ENCODE results near the gene RBM17.

Gene RBM17

DNA sequence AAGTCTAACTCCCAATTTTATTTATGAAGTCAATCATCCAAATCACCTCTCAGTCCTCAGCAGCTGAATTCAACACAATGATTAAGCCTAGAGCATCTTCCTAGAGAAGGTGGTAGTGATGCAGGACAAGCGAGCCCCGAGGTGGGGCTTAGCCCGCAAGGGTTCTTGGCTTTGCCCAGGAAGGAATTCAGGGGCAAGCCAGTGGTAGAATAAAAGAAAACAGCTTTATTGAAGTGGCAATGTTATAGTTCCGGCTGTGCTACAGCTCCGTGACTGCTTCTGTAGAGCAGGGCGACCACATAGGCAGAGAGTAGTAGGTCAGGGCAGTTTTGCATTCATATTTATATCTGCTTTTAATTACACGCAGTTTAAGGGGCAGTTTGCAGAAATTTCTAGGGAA lies 44.8 kb upstream of the RBM17 start:
- Histone ChIP-seq H3K79me1 (ENCODE audit: low read depth, low read length) (no peaks in the 10 kb centered on the region), H3K4me2 (ENCODE audit: insufficient read depth, low read length, poor library complexity, severe bottlenecking) (no peak overlapping the region), H4K91ac (ENCODE audit: low read depth, low read length, poor library complexity) (no peak overlapping the region), H3K36me3 (replicated peaks in 1 of 2; ENCODE audit: control insufficient read depth in 2 of 2, insufficient read depth in 2 of 2, low read length in 2 of 2) (no peaks in the 10 kb centered on the region), H3K27me3 (ENCODE audit: control insufficient read depth in 3 of 3, insufficient read depth in 3 of 3, low read depth in 1 of 3, low read length in 3 of 3) (peaks cover 0 to 18% (median 0%) of the 10 kb centered on the region in 3 experiments), H3K14ac (ENCODE audit: low read length) (no peak overlapping the region), H2BK120ac (ENCODE audit: low read depth, low read length) (no peak overlapping the region), H3K9ac (ENCODE audit: low read depth, low read length, poor library complexity) (no peak overlapping the region), H3K4ac (ENCODE audit: low read length) (no peak overlapping the region), H3K27ac (replicated peaks; ENCODE audit: low read length) (no peak overlapping the region), H3K4me3 (ENCODE audit: low read length in 2 of 2) (no peak overlapping the region), H2BK5ac (ENCODE audit: low read length) (no peak overlapping the region), H3K9me3 (replicated peaks in 1 of 2; ENCODE audit: control insufficient read depth in 2 of 2, insufficient read depth in 1 of 2, low read depth in 1 of 2, low read length in 2 of 2) (peaks cover 0 to 3% of the 10 kb centered on the region in 2 donors), H3K4me1 (ENCODE audit: control insufficient read depth in 2 of 2, insufficient read depth in 1 of 2, low read depth in 1 of 2, low read length in 2 of 2) (peaks cover 0 to 4% of the 10 kb centered on the region in 2 donors), H3K18ac (ENCODE audit: low read length) (no peak overlapping the region), H2BK12ac (ENCODE audit: low read length) (no peak overlapping the region), H2AFZ (ENCODE audit: low read length) (no peak overlapping the region), H4K8ac (ENCODE audit: low read depth, low read length) (no peak overlapping the region), H2BK15ac (ENCODE audit: low read length) (no peak overlapping the region), H2AK5ac (ENCODE audit: low read depth, low read length) (no peak overlapping the region), H3K23ac (ENCODE audit: low read depth, low read length, poor library complexity) (no peak overlapping the region)
- DNase-seq (ENCODE audit: low spot score), result no peak
- WGBS, 2 donors (ENCODE audit: extremely low coverage in 2 of 2, insufficient read length in 2 of 2, insufficient replicate concordance in 1 of 2), result no CpG with 5 or more reads among the region's 7 CpGs

DNA sequence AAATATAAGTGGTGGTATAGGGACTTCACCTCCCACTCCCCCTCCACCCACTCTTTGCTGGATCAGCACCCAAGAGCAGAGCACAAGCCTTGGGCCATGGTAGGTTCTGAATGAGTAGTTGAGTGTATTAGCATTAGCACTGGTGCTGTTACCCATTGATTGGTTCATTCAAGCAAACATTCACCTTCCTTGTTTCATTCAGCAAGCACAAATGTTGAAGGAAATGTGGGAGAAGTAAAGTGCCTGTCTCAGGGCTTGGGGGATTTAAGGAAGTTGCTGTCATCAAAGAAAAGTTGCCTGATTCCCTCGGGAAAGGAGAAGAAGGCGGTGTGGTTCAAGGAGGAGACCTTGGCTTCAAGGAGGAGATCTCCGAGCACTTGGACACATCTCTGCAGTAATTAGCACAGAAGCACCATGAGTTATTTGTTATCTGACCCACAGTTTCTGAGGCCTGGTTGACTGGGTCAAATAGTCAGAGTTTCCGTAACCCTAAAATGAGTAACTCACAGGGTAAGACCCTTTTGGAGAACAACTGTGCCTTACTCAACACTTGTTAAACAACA lies 44.0 kb upstream of the RBM17 start:
- no CpG with 5 or more reads among the region's 4 CpGs for WGBS, 2 donors (ENCODE audit: extremely low coverage in 2 of 2, insufficient read length in 2 of 2, insufficient replicate concordance in 1 of 2)

DNA sequence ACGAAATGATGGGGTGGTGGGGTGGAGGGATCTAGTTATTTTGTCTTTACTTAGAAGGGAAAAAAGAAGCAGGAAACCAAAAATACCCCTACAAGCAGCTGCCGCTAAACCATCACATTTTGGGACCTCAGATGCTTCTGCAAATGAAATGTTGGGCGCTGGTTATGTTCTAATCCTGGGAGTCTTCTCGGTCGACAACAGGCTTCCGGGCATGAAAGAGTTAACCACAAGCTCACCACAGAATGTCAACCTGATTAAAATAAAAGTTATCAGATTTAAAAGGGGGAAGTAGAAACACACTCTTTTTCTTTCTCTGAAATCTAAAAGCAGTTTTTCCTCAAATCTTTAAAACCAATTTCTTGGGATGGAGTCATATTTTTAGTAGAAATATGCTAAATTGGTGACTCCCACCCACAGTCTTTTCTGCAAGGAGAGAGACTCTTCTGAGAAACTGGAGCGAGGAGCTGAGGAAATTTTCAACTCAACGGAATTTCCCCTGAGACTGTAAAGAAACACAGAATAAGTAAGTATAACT lies 43.5 kb upstream of the RBM17 start:
- H3K9me3 ChIP-seq (replicated peaks in 1 of 2; ENCODE audit: control insufficient read depth in 2 of 2, insufficient read depth in 1 of 2, low read depth in 1 of 2, low read length in 2 of 2), result peaks cover 0 to 3% of the 10 kb centered on the region in 2 donors
- H2BK5ac ChIP-seq (ENCODE audit: low read length), result no peak overlapping the region
- no peak overlapping the region for H3K14ac ChIP-seq (ENCODE audit: low read length)
- no peak overlapping the region for H3K27ac ChIP-seq (replicated peaks; ENCODE audit: low read length)
- no peak overlapping the region for H3K4ac ChIP-seq (ENCODE audit: low read length)
- H3K36me3 ChIP-seq (replicated peaks in 1 of 2; ENCODE audit: control insufficient read depth in 2 of 2, insufficient read depth in 2 of 2, low read length in 2 of 2), result no peaks in the 10 kb centered on the region
- H2BK120ac ChIP-seq (ENCODE audit: low read depth, low read length), result no peak overlapping the region
- no peak for DNase-seq (ENCODE audit: low spot score)
- H3K23ac ChIP-seq (ENCODE audit: low read depth, low read length, poor library complexity), result no peak overlapping the region
- peaks cover 0 to 4% of the 10 kb centered on the region in 2 donors for H3K4me1 ChIP-seq (ENCODE audit: control insufficient read depth in 2 of 2, insufficient read depth in 1 of 2, low read depth in 1 of 2, low read length in 2 of 2)
- no peak overlapping the region for H2BK15ac ChIP-seq (ENCODE audit: low read length)
- H2BK12ac ChIP-seq (ENCODE audit: low read length), result no peak overlapping the region
- H2AK5ac ChIP-seq (ENCODE audit: low read depth, low read length), result no peak overlapping the region
- H3K18ac ChIP-seq (ENCODE audit: low read length), result no peak overlapping the region
- no peak overlapping the region for H2AFZ ChIP-seq (ENCODE audit: low read length)
- H3K79me1 ChIP-seq (ENCODE audit: low read depth, low read length), result no peaks in the 10 kb centered on the region
- no peak overlapping the region for H3K9ac ChIP-seq (ENCODE audit: low read depth, low read length, poor library complexity)
- H3K27me3 ChIP-seq (ENCODE audit: control insufficient read depth in 3 of 3, insufficient read depth in 3 of 3, low read depth in 1 of 3, low read length in 3 of 3), result peaks cover 0 to 16% (median 0%) of the 10 kb centered on the region in 3 experiments
- no CpG with 5 or more reads among the region's 8 CpGs for WGBS, 2 donors (ENCODE audit: extremely low coverage in 2 of 2, insufficient read length in 2 of 2, insufficient replicate concordance in 1 of 2)
- H3K4me3 ChIP-seq (ENCODE audit: low read length in 2 of 2), result no peak overlapping the region
- H4K91ac ChIP-seq (ENCODE audit: low read depth, low read length, poor library complexity), result no peak overlapping the region
- H3K4me2 ChIP-seq (ENCODE audit: insufficient read depth, low read length, poor library complexity, severe bottlenecking), result no peak overlapping the region
- H4K8ac ChIP-seq (ENCODE audit: low read depth, low read length), result no peak overlapping the region

More for the DNA sequence above, 44.0 kb upstream of the RBM17 start:
- Histone ChIP-seq H3K9me3 (replicated peaks in 1 of 2; ENCODE audit: control insufficient read depth in 2 of 2, insufficient read depth in 1 of 2, low read depth in 1 of 2, low read length in 2 of 2) (peaks cover 0 to 3% of the 10 kb centered on the region in 2 donors), H2BK12ac (ENCODE audit: low read length) (no peak overlapping the region), H3K36me3 (replicated peaks in 1 of 2; ENCODE audit: control insufficient read depth in 2 of 2, insufficient read depth in 2 of 2, low read length in 2 of 2) (no peaks in the 10 kb centered on the region), H2BK5ac (ENCODE audit: low read length) (no peak overlapping the region), H3K9ac (ENCODE audit: low read depth, low read length, poor library complexity) (no peak overlapping the region), H3K18ac (ENCODE audit: low read length) (no peak overlapping the region), H3K4me2 (ENCODE audit: insufficient read depth, low read length, poor library complexity, severe bottlenecking) (no peak overlapping the region), H3K4ac (ENCODE audit: low read length) (no peak overlapping the region), H4K8ac (ENCODE audit: low read depth, low read length) (no peak overlapping the region), H3K23ac (ENCODE audit: low read depth, low read length, poor library complexity) (no peak overlapping the region), H3K4me1 (ENCODE audit: control insufficient read depth in 2 of 2, insufficient read depth in 1 of 2, low read depth in 1 of 2, low read length in 2 of 2) (peaks cover 0 to 4% of the 10 kb centered on the region in 2 donors), H2AFZ (ENCODE audit: low read length) (no peak overlapping the region), H3K27me3 (ENCODE audit: control insufficient read depth in 3 of 3, insufficient read depth in 3 of 3, low read depth in 1 of 3, low read length in 3 of 3) (peaks cover 0 to 17% (median 0%) of the 10 kb centered on the region in 3 experiments), H3K79me1 (ENCODE audit: low read depth, low read length) (no peaks in the 10 kb centered on the region), H2AK5ac (ENCODE audit: low read depth, low read length) (no peak overlapping the region), H2BK120ac (ENCODE audit: low read depth, low read length) (no peak overlapping the region), H3K4me3 (ENCODE audit: low read length in 2 of 2) (no peak overlapping the region), H2BK15ac (ENCODE audit: low read length) (no peak overlapping the region), H4K91ac (ENCODE audit: low read depth, low read length, poor library complexity) (no peak overlapping the region), H3K14ac (ENCODE audit: low read length) (no peak overlapping the region), H3K27ac (replicated peaks; ENCODE audit: low read length) (no peak overlapping the region)
- no peak for DNase-seq (ENCODE audit: low spot score)

DNA sequence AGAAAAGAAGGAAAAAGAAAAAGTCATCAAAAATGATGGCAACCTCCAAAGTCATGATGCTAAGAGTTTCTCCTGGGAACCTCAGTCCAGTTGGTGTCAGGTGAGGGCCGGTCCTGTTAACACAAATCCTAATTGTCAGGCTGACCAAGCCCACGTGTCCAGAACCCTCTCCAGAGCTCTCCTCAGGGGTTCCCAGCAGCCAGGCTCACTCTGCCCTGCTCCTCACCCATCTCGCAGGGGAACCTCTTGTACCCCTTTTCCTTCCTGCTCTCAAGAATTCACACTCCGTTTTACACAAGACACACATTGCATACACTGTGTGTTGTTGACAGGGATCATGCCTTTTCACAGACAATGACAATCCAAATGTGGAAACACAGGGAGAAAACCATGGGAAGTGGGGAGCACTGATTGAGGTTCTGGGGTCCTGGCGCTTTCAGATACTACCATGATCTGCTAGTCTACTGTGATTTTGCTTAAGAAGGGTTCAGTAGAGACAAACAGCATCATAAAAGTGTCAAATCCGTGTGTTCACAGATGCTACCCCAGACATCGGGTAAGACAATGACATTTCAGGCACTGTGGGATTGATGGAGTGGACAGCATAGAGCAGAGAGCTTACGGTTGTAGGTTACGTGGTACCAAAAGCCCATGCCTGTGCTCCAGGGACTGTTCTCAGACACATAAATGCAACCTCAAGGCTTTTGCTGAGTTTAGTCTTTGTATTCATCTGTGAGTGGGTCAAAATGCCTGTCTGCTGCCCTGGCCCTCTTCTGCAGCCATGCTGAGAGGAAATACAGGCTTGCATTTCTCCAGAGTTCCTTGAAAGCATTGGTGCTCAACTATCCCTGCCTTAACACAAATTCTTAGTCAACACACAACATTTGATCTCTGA lies 42.7 kb upstream of the RBM17 start:
- Histone ChIP-seq H3K23ac (ENCODE audit: low read depth, low read length, poor library complexity) (no peak overlapping the region), H2AK5ac (ENCODE audit: low read depth, low read length) (no peak overlapping the region), H3K4me1 (ENCODE audit: control insufficient read depth in 2 of 2, insufficient read depth in 1 of 2, low read depth in 1 of 2, low read length in 2 of 2) (peaks cover 0 to 4% of the 10 kb centered on the region in 2 donors), H3K27ac (replicated peaks; ENCODE audit: low read length) (no peak overlapping the region), H4K8ac (ENCODE audit: low read depth, low read length) (no peak overlapping the region), H3K18ac (ENCODE audit: low read length) (no peak overlapping the region), H3K4me2 (ENCODE audit: insufficient read depth, low read length, poor library complexity, severe bottlenecking) (no peak overlapping the region), H3K9me3 (replicated peaks in 1 of 2; ENCODE audit: control insufficient read depth in 2 of 2, insufficient read depth in 1 of 2, low read depth in 1 of 2, low read length in 2 of 2) (peaks cover 0 to 3% of the 10 kb centered on the region in 2 donors), H2BK5ac (ENCODE audit: low read length) (no peak overlapping the region), H3K36me3 (replicated peaks in 1 of 2; ENCODE audit: control insufficient read depth in 2 of 2, insufficient read depth in 2 of 2, low read length in 2 of 2) (no peaks in the 10 kb centered on the region), H4K91ac (ENCODE audit: low read depth, low read length, poor library complexity) (no peak overlapping the region), H2BK15ac (ENCODE audit: low read length) (no peak overlapping the region), H3K14ac (ENCODE audit: low read length) (no peak overlapping the region), H3K79me1 (ENCODE audit: low read depth, low read length) (no peaks in the 10 kb centered on the region), H2BK12ac (ENCODE audit: low read length) (no peak overlapping the region), H3K4me3 (ENCODE audit: low read length in 2 of 2) (no peak overlapping the region), H3K27me3 (ENCODE audit: control insufficient read depth in 3 of 3, insufficient read depth in 3 of 3, low read depth in 1 of 3, low read length in 3 of 3) (peaks cover 0 to 16% (median 0%) of the 10 kb centered on the region in 3 experiments), H3K4ac (ENCODE audit: low read length) (no peak overlapping the region), H2BK120ac (ENCODE audit: low read depth, low read length) (no peak overlapping the region), H3K9ac (ENCODE audit: low read depth, low read length, poor library complexity) (no peak overlapping the region), H2AFZ (ENCODE audit: low read length) (no peak overlapping the region)
- DNase-seq (ENCODE audit: low spot score), result no peak
- no CpG with 5 or more reads among the region's 9 CpGs for WGBS, 2 donors (ENCODE audit: extremely low coverage in 2 of 2, insufficient read length in 2 of 2, insufficient replicate concordance in 1 of 2)

Measured in neuronal stem cell (in vitro differentiated cells).